Left ventricle myocardium inferior (tissue), 1 donor: Measurements from ENCODE around the gene EVA1C. TPM values are rescaled to one million over a fixed set of nuclear protein-coding genes. Genes with fewer than 3 reads are reported as not detected.
A peak's percentile ranks its signal among the peaks of the same experiment; 100 is the strongest.
"Not testable (repeated sequence)": the region's sequence is repeated elsewhere in the genome, so short reads cannot be mapped to it uniquely, and the experiment has no call there.

ENCODE experiments used
- DNase-seq: peaks from one replicate; pipeline ENCODE4 v3.0.0-alpha.2; 2020
- H3K27ac ChIP-seq: fragments of 200-600 bp; replicated peaks from 2 replicates; pipeline ENCODE4 v1.8.0; 2021
- H3K27me3 ChIP-seq: fragments of 200-600 bp; 2 replicates; pipeline ENCODE4 v1.8.0; 2021; ENCODE audit warnings: low read depth
- H3K36me3 ChIP-seq: fragments of 200-600 bp; 2 replicates; pipeline ENCODE4 v1.8.0; 2021
- H3K4me1 ChIP-seq: fragments of 200-600 bp; 2 replicates; pipeline ENCODE4 v1.8.0; 2021
- H3K4me3 ChIP-seq: fragments of 200-600 bp; 2 replicates; pipeline ENCODE4 v1.8.0; 2021; ENCODE audit warnings: mild to moderate bottlenecking, moderate library complexity
- H3K9me3 ChIP-seq: fragments of 200-600 bp; replicated peaks from 2 replicates; pipeline ENCODE4 v1.8.0; 2021
- intact Hi-C: fragments of 100-400 bp; cut with micrococcal nuclease; formaldehyde crosslinking; loops from one replicate; pipeline ENCODE4 v1.11.0; 2022
- total RNA-seq: library from RNA; stranded (reverse); fragmentation: NEBNext Ultra II Directional; extraction: Animal tissue kit (Norgen Biotek cat#: 25700); gene quantifications from one replicate; pipeline ENCODE4 v1.2.1, GENCODE V29; 2021
- TF ChIP-seq, protein P1 (sequence below): fragments of 200-600 bp; IDR thresholded peaks from 2 replicates; pipeline ENCODE4 v1.8.0; 2021; ENCODE audit warnings: antibody characterized with exemption, mild to moderate bottlenecking, borderline replicate concordance
- donor health status: DM: no; HTN: yes; CAD: no; lungs with severe emphysema.

Gene EVA1C
- total RNA-seq, 1 donor from 2014 or later: 13.9 TPM

DNA sequence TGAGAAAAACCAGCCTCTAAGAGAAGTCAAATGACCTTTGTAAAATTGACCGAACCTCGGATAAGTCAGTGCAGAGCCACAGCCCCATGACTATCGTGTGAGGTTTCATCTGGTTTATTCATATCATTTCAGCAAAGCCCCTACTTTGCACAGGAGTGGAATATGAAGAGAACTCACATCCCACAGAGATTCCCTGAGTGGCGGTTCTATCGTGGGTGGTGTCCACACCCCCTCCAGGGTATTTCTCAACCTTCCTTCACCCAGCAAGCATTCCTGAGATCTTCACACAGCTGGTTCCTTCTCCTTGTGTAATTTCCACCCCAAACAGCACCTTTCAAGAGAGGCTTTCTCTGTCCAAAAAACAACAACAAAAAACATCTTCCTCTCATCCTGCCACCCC, 47.5 kb downstream of the EVA1C start:
- Histone ChIP-seq H3K9me3 (no peaks in the 10 kb centered on the region), H3K4me3 (no peak overlapping the region), H3K36me3 (peaks cover 62% of the 10 kb centered on the region), H3K4me1 (peaks cover 51% of the 10 kb centered on the region), H3K27me3 (no peaks in the 10 kb centered on the region), H3K27ac (no peak overlapping the region)
- intact Hi-C loops: loop anchor here (10.0 kb wide), 1 partner anchor 55 kb away; no protein-coding TSS in a partner anchor
- DNase-seq: no peak
- TF ChIP-seq, protein P1, sequence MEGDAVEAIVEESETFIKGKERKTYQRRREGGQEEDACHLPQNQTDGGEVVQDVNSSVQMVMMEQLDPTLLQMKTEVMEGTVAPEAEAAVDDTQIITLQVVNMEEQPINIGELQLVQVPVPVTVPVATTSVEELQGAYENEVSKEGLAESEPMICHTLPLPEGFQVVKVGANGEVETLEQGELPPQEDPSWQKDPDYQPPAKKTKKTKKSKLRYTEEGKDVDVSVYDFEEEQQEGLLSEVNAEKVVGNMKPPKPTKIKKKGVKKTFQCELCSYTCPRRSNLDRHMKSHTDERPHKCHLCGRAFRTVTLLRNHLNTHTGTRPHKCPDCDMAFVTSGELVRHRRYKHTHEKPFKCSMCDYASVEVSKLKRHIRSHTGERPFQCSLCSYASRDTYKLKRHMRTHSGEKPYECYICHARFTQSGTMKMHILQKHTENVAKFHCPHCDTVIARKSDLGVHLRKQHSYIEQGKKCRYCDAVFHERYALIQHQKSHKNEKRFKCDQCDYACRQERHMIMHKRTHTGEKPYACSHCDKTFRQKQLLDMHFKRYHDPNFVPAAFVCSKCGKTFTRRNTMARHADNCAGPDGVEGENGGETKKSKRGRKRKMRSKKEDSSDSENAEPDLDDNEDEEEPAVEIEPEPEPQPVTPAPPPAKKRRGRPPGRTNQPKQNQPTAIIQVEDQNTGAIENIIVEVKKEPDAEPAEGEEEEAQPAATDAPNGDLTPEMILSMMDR: no peak

DNA sequence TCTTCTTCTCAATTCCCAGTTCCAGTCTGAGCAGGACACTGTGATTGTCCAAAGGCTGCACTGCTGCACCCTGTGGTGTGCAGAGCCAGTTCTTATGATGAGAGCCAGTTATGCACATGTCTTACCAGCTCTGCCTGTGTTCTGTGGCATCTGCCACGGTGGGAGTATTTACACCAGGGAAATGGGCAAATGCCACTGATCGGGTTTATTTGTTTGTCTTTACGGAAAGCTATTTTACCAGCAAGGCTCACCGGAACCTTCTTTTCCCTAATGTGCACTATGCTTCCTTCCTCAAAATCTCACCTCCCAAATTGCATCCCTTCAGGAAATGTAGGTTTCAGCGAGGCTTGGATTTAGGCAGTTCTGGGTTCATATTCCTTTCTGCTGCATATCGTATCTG, 49.0 kb downstream of the EVA1C start:
- intact Hi-C loops: loop anchor here (10.0 kb wide), 1 partner anchor 53 kb away; no protein-coding TSS in a partner anchor
- DNase-seq: no peak
- TF ChIP-seq, protein P1: no peak
- H3K27ac ChIP-seq: no peak overlapping the region
- no peaks in the 10 kb centered on the region for H3K9me3 ChIP-seq
- H3K36me3 ChIP-seq: peaks cover 65% of the 10 kb centered on the region
- peaks cover 38% of the 10 kb centered on the region for H3K4me1 ChIP-seq
- no peak overlapping the region for H3K4me3 ChIP-seq
- no peaks in the 10 kb centered on the region for H3K27me3 ChIP-seq

DNA sequence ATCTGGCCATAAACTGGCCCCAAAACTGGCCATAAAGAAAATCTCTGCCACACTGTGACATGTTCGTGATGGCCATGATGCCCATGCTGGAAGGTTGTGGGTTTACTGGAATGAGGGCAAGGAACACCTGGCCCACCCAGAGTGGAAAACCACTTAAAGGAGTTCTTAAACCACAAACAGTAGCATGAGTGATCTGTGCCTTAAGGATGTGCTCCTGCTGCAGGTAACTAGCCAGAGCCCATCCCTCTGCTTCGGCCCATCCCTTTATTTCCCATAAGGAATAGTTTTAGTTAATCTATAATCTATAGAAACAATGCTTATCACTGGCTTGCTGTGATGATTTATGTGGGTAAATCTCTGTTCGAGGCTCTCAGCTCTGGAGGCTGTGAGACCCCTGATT, 50.1 kb downstream of the EVA1C start:
- H3K4me3 ChIP-seq, DNase-seq, H3K9me3 ChIP-seq, H3K27me3 ChIP-seq: not testable (repeated sequence)
- Histone ChIP-seq H3K4me1 (peaks cover 27% of the 10 kb centered on the region), H3K36me3 (peaks cover 69% of the 10 kb centered on the region), H3K27ac (peak overlapping the region; percentile 0)
- intact Hi-C loops: loop anchor here (10.0 kb wide), 1 partner anchor 52 kb away; no protein-coding TSS in a partner anchor

DNA sequence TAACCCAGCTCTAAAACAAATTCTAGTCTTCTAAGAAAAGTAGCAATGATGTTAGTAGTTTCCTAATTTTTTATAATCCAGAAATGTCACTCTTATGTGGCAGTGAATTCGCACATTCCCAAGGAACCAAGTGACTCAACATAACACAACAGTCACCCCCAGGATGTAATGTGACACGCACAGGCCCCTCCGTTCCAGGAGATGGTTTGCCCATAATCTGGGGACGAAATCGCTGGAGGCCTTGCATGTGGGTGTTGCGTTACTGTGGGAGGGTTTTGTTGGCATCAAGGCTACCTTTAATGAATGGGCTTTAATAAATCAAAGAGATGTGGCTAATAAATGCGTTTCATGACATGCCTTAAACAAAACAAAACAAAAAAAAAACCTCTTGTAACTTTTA, 50.9 kb downstream of the EVA1C start:
- DNase-seq: no peak
- H3K9me3 ChIP-seq: no peaks in the 10 kb centered on the region
- peak overlapping the region; percentile 0 for H3K27ac ChIP-seq
- no peak overlapping the region for H3K4me3 ChIP-seq
- intact Hi-C loops: loop anchor here (10.0 kb wide), 1 partner anchor 51 kb away; no protein-coding TSS in a partner anchor
- peaks cover 69% of the 10 kb centered on the region for H3K36me3 ChIP-seq
- H3K27me3 ChIP-seq: no peaks in the 10 kb centered on the region
- H3K4me1 ChIP-seq: peaks cover 19% of the 10 kb centered on the region
- TF ChIP-seq, protein P1: no peak

DNA sequence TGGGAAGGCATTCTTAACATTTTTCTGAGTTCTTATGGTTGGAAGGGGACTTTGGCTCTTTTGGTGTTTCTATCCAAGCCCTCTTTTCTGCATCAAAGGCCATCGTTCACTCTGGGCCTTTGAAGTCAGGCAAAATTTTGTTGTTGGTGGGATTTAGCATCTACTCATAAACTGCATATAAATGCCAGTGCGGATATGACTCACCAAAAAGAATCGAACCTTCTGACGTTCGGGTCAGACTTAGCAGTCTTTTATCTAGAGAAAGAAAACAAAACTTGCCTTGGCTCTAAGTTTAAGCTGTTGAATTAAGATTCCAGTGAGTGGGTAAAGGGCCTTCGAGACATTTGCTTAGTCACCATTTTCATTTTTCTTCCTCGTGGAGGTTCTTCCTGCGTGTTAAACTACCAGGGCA, 51.4 kb downstream of the EVA1C start:
- TF ChIP-seq, protein P1: no peak

DNA sequence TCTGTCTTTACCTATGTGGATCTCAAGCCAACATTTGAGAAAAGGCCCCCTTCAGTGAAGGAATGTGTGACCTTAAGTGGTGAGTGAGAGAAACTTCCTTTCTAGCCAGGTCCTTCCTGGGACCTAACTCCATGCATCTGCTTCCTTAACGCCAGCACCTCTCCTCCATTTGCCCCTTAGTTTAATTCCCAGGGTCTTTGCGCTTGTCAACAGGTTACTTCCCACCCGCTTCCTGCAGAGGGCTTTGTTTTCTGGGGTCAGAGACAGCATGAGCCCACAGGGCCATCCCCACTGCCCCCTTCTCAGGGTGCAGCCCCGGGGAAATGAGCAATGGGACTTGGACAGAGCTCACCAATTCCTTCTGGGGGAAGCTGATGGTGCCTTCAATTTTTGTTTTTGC, 54.8 kb downstream of the EVA1C start:
- DNase-seq: no peak
- Histone ChIP-seq H3K4me1 (peaks cover 8% of the 10 kb centered on the region), H3K27ac (no peak overlapping the region), H3K36me3 (peaks cover 70% of the 10 kb centered on the region), H3K9me3 (no peaks in the 10 kb centered on the region), H3K27me3 (no peaks in the 10 kb centered on the region), H3K4me3 (no peak overlapping the region)
- TF ChIP-seq, protein P1: no peak
- intact Hi-C loops: loop anchor here (10.0 kb wide), 1 partner anchor 48 kb away; no protein-coding TSS in a partner anchor

More for the DNA sequence above, 51.4 kb downstream of the EVA1C start:
- Histone ChIP-seq H3K27ac (peak overlapping the region; percentile 0), H3K4me1 (peaks cover 14% of the 10 kb centered on the region), H3K36me3 (peaks cover 69% of the 10 kb centered on the region), H3K4me3 (no peak overlapping the region), H3K9me3 (no peaks in the 10 kb centered on the region), H3K27me3 (no peaks in the 10 kb centered on the region)
- intact Hi-C loops: loop anchor here (10.0 kb wide), 1 partner anchor 51 kb away; no protein-coding TSS in a partner anchor
- DNase-seq: no peak
